GM12801 (cell line): ENCODE measurements around the gene DLG5.

Source experiments
- CTCF ChIP-seq: IDR thresholded peaks from one replicate; pipeline ENCODE4 v1.5.1; 2011; ENCODE audit warnings: control low read depth; ENCODE audit not compliant: insufficient read length; ENCODE audit errors: extremely low read depth

The DLG5 gene

GRCh38 chr10:77819210-77820112 lies 107.1 kb downstream of the DLG5 start:
- TF ChIP-seq CTCF: no peak

GRCh38 chr10:77818378-77818777 lies 108.2 kb downstream of the DLG5 start:
- TF ChIP-seq CTCF: no peak

- no peak for TF ChIP-seq CTCF
These were observed 109.0 kb downstream of the DLG5 start for GRCh38 chr10:77817541-77817940.

GRCh38 chr10:77816311-77816710 lies 110.2 kb downstream of the DLG5 start:
- TF ChIP-seq CTCF: no peak

- no peak for TF ChIP-seq CTCF
These were observed 113.8 kb downstream of the DLG5 start for GRCh38 chr10:77812741-77813140.

GRCh38 chr10:77811831-77812430 lies 114.6 kb downstream of the DLG5 start:
- no peak for TF ChIP-seq CTCF

GRCh38 chr10:77810446-77811335 lies 115.9 kb downstream of the DLG5 start:
- TF ChIP-seq CTCF: no peak
